Fibroblast of pulmonary artery (primary cell): ENCODE results near the gene ARID1B.

Experiments used
- DNase-seq: peaks from one replicate; pipeline ENCODE4 v3.0.0-alpha.2; 2010; ENCODE audit warnings: low read depth
- H3K4me3 ChIP-seq: replicated peaks from 2 replicates; pipeline ENCODE4 v1.5.1; 2011; ENCODE audit warnings: low read depth, mild to moderate bottlenecking, control low read depth, low read length, moderate library complexity
- CTCF ChIP-seq: IDR thresholded peaks from 2 replicates; pipeline ENCODE4 v1.5.1; 2011; ENCODE audit warnings: mild to moderate bottlenecking, control low read depth, low read length, inconsistent platforms; ENCODE audit errors: missing control alignments

Gene ARID1B

DNA sequence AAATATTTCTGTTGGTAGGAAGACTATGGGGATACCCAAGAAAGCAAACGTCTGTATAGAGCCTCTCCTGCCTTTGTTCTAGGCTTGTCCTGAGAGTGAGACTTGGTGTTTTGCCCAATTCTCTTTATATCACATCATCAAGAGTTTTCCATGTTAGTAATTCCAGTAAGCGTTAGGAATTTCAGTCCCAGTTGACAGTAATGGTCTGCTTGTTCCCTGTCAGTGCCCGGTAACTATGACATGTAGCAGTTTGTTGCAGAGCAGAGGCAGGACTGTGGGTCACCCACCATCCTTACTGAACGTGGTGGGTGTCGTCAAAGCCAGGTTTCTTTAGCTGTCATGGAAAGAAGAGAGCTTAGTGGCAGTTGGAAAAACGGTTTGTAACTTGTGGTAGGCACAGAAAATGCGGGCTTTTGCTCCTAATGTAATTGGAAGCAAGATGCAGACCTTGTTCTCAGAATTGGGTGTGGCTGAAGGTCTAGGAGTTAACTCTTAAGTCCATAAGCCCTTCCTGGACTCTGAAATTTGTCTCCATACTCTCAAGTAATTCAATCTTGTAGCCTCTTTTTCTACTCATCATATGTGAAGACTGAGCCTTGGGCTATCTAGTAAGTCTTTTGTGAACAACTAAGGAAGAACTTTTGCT lies 357.3 kb downstream of the ARID1B start:
- DNase-seq, result peak; percentile 67
- no peak overlapping the region for H3K4me3 ChIP-seq
- no peak for TF ChIP-seq CTCF

- TF ChIP-seq CTCF, result no peak
- peak; percentile 29 for DNase-seq
- no peak overlapping the region for H3K4me3 ChIP-seq
These were observed 358.5 kb downstream of the ARID1B start for GRCh38 chr6:157135691-157136090.

DNA sequence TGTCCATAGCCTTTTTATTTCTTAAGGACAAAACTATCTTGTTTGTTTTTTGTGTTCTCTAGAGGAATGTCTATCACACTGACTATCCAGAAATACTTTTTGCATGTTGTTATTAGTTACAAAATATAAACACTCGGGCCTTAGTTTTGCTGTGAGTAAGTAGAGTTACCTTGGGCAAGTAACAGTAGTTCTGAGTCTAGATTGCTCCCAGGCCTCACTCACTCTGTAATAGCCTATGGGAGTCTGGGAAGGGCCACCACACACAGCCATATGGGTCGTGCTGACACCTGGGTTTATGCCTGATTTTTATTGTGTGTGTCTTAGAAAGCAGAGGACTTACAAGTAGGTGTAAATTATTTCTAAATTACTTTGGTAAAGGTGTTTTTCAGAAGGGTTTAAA lies 360.3 kb downstream of the ARID1B start:
- H3K4me3 ChIP-seq, result no peak overlapping the region
- DNase-seq, result no peak
- no peak for TF ChIP-seq CTCF

DNA sequence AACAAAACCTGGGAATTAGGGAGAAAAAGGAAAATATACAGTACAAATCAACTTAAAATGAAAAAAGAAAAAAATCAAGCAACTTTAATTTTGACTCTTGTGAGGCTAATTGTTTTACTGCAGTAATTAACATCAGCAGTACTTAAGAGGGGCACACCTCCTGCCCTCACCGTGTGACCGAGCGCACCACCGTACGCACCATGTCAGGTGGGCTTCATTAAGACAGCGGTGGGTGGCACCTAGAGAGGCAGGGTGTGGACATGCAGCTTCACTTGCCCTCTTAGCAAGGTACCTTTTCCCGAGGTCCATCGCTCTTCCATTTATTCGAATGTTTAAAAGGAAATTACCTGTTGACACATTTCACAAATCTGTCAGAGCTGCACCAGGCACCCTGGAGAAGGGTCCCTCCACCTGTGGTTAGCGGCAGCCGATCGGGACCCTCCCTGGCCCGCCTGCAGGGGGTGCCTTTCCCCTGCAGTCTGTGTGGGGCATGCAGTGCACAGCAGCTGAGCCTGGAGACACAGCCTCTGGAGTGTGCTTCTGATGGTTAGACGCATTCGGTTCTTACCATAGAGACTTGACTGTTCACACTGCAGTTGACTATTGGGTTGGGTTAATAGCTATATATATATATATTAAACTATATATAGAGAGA lies 362.0 kb downstream of the ARID1B start:
- DNase-seq, result no peak
- H3K4me3 ChIP-seq, result no peak overlapping the region
- TF ChIP-seq CTCF, result peak; percentile 11

GRCh38 chr6:157143171-157143889 lies 366.2 kb downstream of the ARID1B start:
- peak; percentile 92 for DNase-seq
- H3K4me3 ChIP-seq, result no peak overlapping the region
- TF ChIP-seq CTCF, result no peak

DNA sequence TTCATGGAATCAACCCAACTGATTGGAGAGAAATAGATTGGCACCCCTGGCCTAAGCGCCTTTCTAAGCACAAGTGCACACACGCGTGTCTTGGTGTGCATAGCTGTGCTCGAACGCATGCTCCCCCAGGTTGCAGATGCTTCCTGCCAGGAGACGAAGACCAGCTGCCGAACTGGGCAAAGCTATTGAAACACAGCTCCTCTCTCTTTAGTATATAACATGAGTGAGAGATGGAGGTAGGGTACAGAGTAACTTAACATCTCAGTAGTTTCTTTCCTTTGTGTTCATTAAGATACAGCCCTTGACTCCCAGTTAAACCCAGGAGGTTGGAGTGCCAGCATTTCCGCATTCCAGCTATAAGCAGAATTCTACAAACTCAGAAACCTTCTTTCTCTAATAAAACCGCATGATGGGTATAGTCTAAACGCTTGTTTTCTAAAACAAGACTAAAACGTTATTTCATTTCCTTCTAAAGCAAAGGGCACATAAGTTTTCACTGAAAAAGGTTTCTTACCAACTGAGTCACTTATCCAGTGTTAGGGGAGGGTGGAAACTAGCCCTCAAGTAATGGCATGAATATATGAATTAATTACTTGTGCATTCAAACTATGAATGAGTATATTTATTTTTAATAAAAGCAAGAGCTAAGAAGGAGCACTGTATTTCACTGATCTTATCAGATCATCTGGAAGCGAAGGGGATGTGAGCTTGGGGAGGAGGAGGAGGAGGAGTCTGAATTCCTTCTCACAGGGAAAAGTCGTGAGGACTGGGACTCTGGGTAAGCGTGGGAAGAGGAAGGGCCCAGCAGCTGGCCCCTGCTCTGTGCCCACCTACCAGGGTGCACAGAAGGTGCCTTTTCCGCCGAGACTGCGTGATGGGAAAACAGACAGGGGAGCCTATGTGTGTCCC lies 367.0 kb downstream of the ARID1B start:
- peak; percentile 81 for DNase-seq
- TF ChIP-seq CTCF, result no peak
- no peak overlapping the region for H3K4me3 ChIP-seq
